Stimulated activated CD8-positive, alpha-beta memory T cell treated with anti-CD3 and anti-CD28 coated beads, Interleukin-15, amount 100 ng/mL, for 48 hours (primary cell): ENCODE measurements around the gene HMGN4.

Experiments used
- DNase-seq, 2 donors: peaks; one replicate each; pipeline ENCODE4 v3.0.0-alpha.2; 2020; ENCODE audit warnings: low read depth in 2 of 2

The HMGN4 gene

GRCh38 chr6:26552205-26552604, 14.0 kb downstream of the HMGN4 start:
- no peak for DNase-seq

GRCh38 chr6:26552640-26553188, 14.5 kb downstream of the HMGN4 start:
- no peak for DNase-seq

- peak in 1 of 2 donors; percentile 56 for DNase-seq
Measured at GRCh38 chr6:26553264-26553634, 15.1 kb downstream of the HMGN4 start.

- peak in 1 of 2 donors; percentile 61 for DNase-seq
Measured at GRCh38 chr6:26553635-26554446, 15.7 kb downstream of the HMGN4 start.

- no peak for DNase-seq
Measured at GRCh38 chr6:26554447-26554696, 16.2 kb downstream of the HMGN4 start.

GRCh38 chr6:26554697-26555504, 16.7 kb downstream of the HMGN4 start:
- no peak for DNase-seq

- DNase-seq = no peak
Measured at GRCh38 chr6:26555505-26556262, 17.5 kb downstream of the HMGN4 start.

GRCh38 chr6:26556263-26557070, 18.3 kb downstream of the HMGN4 start:
- no peak for DNase-seq

GRCh38 chr6:26561533-26562466, 23.6 kb downstream of the HMGN4 start:
- DNase-seq = no peak

GRCh38 chr6:26563488-26563887, 25.3 kb downstream of the HMGN4 start:
- DNase-seq = no peak

- peak; percentile 86 to 90 for DNase-seq
Measured at GRCh38 chr6:26568601-26569432, 30.7 kb downstream of the HMGN4 start.

- DNase-seq = no peak
Measured at GRCh38 chr6:26569433-26569764, 31.2 kb downstream of the HMGN4 start.

- DNase-seq = no peak
Measured at GRCh38 chr6:26570027-26570809, 32.1 kb downstream of the HMGN4 start.

- DNase-seq = no peak
Measured at GRCh38 chr6:26571592-26572296, 33.6 kb downstream of the HMGN4 start.

GRCh38 chr6:26575494-26575939, 37.4 kb downstream of the HMGN4 start:
- DNase-seq = no peak

- no peak for DNase-seq
Measured at GRCh38 chr6:26576407-26576843, 38.3 kb downstream of the HMGN4 start.

GRCh38 chr6:26576929-26577719, 39.0 kb downstream of the HMGN4 start:
- DNase-seq = peak in 1 of 2 donors; percentile 72
